Fibroblast of pulmonary artery (primary cell): ENCODE measurements around the gene MRE11.
A peak's percentile ranks its signal among the peaks of the same experiment; 100 is the strongest.

ENCODE experiments used
- DNase-seq: peaks from one replicate; pipeline ENCODE4 v3.0.0-alpha.2; 2010; ENCODE audit warnings: low read depth
- H3K4me3 ChIP-seq: replicated peaks from 2 replicates; pipeline ENCODE4 v1.5.1; 2011; ENCODE audit warnings: low read depth, mild to moderate bottlenecking, control low read depth, low read length, moderate library complexity
- CTCF ChIP-seq: IDR thresholded peaks from 2 replicates; pipeline ENCODE4 v1.5.1; 2011; ENCODE audit warnings: mild to moderate bottlenecking, control low read depth, low read length, inconsistent platforms; ENCODE audit errors: missing control alignments

Gene MRE11

GRCh38 chr11:94532211-94532610, 38.6 kb upstream of the MRE11 start:
- H3K4me3 ChIP-seq, result no peak overlapping the region
- DNase-seq, result no peak

GRCh38 chr11:94528551-94528950, 34.9 kb upstream of the MRE11 start:
- peak; percentile 39 for DNase-seq
- no peak overlapping the region for H3K4me3 ChIP-seq

More at GRCh38 chr11:94532211-94532610, 38.6 kb upstream of the MRE11 start:
- no peak for TF ChIP-seq CTCF

GRCh38 chr11:94526645-94527438, 33.2 kb upstream of the MRE11 start:
- no peak overlapping the region for H3K4me3 ChIP-seq
- no peak for DNase-seq
- TF ChIP-seq CTCF, result no peak

More at GRCh38 chr11:94528551-94528950, 34.9 kb upstream of the MRE11 start:
- no peak for TF ChIP-seq CTCF

GRCh38 chr11:94525546-94526324, 32.1 kb upstream of the MRE11 start:
- no peak overlapping the region for H3K4me3 ChIP-seq
- no peak for TF ChIP-seq CTCF
- DNase-seq, result peak; percentile 86

GRCh38 chr11:94524341-94524740, 30.7 kb upstream of the MRE11 start:
- no peak for TF ChIP-seq CTCF
- DNase-seq, result no peak
- H3K4me3 ChIP-seq, result no peak overlapping the region

- no peak overlapping the region for H3K4me3 ChIP-seq
- DNase-seq, result peak; percentile 37
- peak; percentile 57 for TF ChIP-seq CTCF
Measured at GRCh38 chr11:94521684-94522083, 28.0 kb upstream of the MRE11 start.
